ENCODE results near the gene ARID4A.

The ARID4A gene

DNA sequence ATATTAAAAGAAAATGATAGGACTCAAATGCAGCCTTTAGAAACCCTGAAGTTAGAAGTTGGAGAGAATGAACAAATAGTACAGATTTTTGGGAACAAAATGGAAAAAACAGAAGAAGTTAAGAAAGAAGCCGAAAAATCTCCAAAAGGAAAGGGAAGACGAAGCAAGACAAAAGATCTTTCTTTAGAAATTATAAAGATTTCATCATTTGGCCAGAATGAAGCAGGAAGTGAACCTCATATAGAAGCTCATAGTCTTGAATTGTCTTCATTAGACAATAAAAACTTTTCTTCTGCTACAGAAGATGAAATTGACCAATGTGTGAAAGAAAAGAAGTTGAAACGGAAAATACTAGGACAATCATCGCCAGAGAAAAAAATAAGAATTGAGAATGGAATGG is 66.0 kb downstream of the ARID4A start:
- H3K9me3 ChIP-seq, result no peaks in the 10 kb centered on the region

GRCh38 chr14:58367296-58367695 is 68.9 kb downstream of the ARID4A start:
- no peaks in the 10 kb centered on the region for H3K4me1 ChIP-seq
- H3K27me3 ChIP-seq, result no peaks in the 10 kb centered on the region
- DNase-seq, result no peak
- H3K36me3 ChIP-seq, result peaks cover 31% of the 10 kb centered on the region
- no peaks in the 10 kb centered on the region for H3K9me3 ChIP-seq
- TF ChIP-seq CTCF (IDR thresholded peaks at IDR 0.05; ENCODE audit: low read depth, low read length), result no peak
- H3K4me3 ChIP-seq (ENCODE audit: low read depth, low read length), result no peak overlapping the region

More for the DNA sequence above, 66.0 kb downstream of the ARID4A start:
- no peak for DNase-seq
- peaks cover 40% of the 10 kb centered on the region for H3K36me3 ChIP-seq
- TF ChIP-seq CTCF (IDR thresholded peaks at IDR 0.05; ENCODE audit: low read depth, low read length), result no peak
- H3K4me1 ChIP-seq, result no peaks in the 10 kb centered on the region
- no peak overlapping the region for H3K4me3 ChIP-seq (ENCODE audit: low read depth, low read length)
- no peaks in the 10 kb centered on the region for H3K27me3 ChIP-seq

DNA sequence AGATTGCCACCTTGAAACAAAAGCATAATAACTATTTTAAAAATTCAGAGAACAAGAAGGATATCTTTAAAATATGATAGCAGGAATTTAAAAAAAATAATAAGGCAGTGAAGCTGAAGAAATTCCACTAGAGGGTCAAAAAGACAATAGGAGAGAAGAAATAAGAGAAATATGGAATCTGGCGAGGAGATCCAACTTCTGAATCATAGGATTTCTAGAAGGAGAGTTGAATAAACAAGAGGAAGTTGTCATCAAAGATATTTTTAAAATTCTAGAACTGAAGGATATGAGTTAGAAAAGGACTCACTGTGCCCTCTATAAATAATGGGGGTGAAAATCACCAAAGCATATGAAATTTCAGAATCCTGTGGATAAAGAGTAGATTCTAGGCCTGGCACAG is 70.6 kb downstream of the ARID4A start:
- no peak for DNase-seq
- no peak for TF ChIP-seq CTCF (IDR thresholded peaks at IDR 0.05; ENCODE audit: low read depth, low read length)
- Histone ChIP-seq H3K9me3 (no peaks in the 10 kb centered on the region), H3K36me3 (peaks cover 32% of the 10 kb centered on the region), H3K4me1 (no peaks in the 10 kb centered on the region), H3K4me3 (ENCODE audit: low read depth, low read length) (no peak overlapping the region), H3K27me3 (no peaks in the 10 kb centered on the region)

- no peak for DNase-seq
- Histone ChIP-seq H3K36me3 (peaks cover 13% of the 10 kb centered on the region), H3K27me3 (no peaks in the 10 kb centered on the region), H3K4me1 (no peaks in the 10 kb centered on the region), H3K9me3 (no peaks in the 10 kb centered on the region), H3K4me3 (ENCODE audit: low read depth, low read length) (no peak overlapping the region)
- no peak for TF ChIP-seq CTCF (IDR thresholded peaks at IDR 0.05; ENCODE audit: low read depth, low read length)
Measured at GRCh38 chr14:58376791-58377190, 78.4 kb downstream of the ARID4A start.

- no peak overlapping the region for H3K4me3 ChIP-seq (ENCODE audit: low read depth, low read length)
- no peak for DNase-seq
- H3K4me1 ChIP-seq, result no peaks in the 10 kb centered on the region
- H3K36me3 ChIP-seq, result no peaks in the 10 kb centered on the region
- H3K27me3 ChIP-seq, result no peaks in the 10 kb centered on the region
- no peak for TF ChIP-seq CTCF (IDR thresholded peaks at IDR 0.05; ENCODE audit: low read depth, low read length)
- H3K9me3 ChIP-seq, result no peaks in the 10 kb centered on the region
Measured at GRCh38 chr14:58390830-58391229, 92.5 kb downstream of the ARID4A start.

DNA sequence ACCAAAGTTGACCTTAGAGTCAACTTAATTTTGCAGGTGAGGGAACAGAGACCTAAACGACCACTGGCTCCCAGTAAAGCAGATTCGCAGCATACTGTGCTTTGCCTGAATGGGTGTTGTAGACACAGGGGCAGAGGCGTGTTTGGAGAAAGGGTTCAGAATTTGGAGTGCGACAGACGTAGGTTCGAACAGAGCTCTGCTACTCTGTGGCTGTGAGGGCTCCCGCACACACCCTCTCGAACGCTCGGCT is 97.1 kb downstream of the ARID4A start:
- Histone ChIP-seq H3K36me3 (no peaks in the 10 kb centered on the region), H3K4me1 (no peaks in the 10 kb centered on the region), H3K4me3 (ENCODE audit: low read depth, low read length) (peak overlapping the region; percentile 47), H3K9me3 (no peaks in the 10 kb centered on the region; the same call in 1 of the 2 replicates), H3K27me3 (no peaks in the 10 kb centered on the region)
- DNase-seq, result no peak
- TF ChIP-seq CTCF (IDR thresholded peaks at IDR 0.05; ENCODE audit: low read depth, low read length), result no peak

Data from BE2C (cell line).